ENCODE results near the gene PREPL. TPM values are rescaled to one million over a fixed set of nuclear protein-coding genes. Genes with fewer than 3 reads are reported as not detected.

Gene PREPL
- total and polyA plus RNA-seq, 2 experiments from 2014 or later = 16.5 to 49.0 TPM

GRCh38 chr2:44296653-44297052 is 64.6 kb downstream of the PREPL start (continued):
- TF ChIP-seq EZH2 (IDR thresholded peaks at IDR 0.05; ENCODE audit: low read depth, unreplicated experiment) (no peak), EZH2phosphoT487 (IDR thresholded peaks at IDR 0.05; ENCODE audit: unreplicated experiment) (no peak), STAT1 (IDR thresholded peaks at IDR 0.05; ENCODE audit: unreplicated experiment) (no peak), CREB1 (CRISPR knock-in tag; IDR thresholded peaks at IDR 0.05; ENCODE audit: low read depth) (no peak), POLR2AphosphoS5 (IDR thresholded peaks at IDR 0.05; ENCODE audit: low read depth) (no peak), CTCF (conservative IDR thresholded peaks at IDR 0.05; ENCODE audit: low read depth in 2 of 2) (no peak), JUNB (IDR thresholded peaks at IDR 0.05; ENCODE audit: unreplicated experiment) (no peak), ZNF331 (CRISPR knock-in tag; IDR thresholded peaks at IDR 0.05; ENCODE audit: low read depth) (no peak), ETS1 (IDR thresholded peaks at IDR 0.05) (no peak)

- no peaks in the 10 kb centered on the region for H3K9me3 Mint-ChIP-seq
- Histone ChIP-seq H3K4me2 (no peak overlapping the region), H4K20me1 (replicated peaks; ENCODE audit: insufficient read depth) (no peaks in the 10 kb centered on the region), H3K36me3 (ENCODE audit: insufficient read depth) (no peaks in the 10 kb centered on the region), H3K4me3 (no peak overlapping the region), H3K4me1 (ENCODE audit: insufficient read depth) (0 out of 2 replicates have a peak, but pooled peaks cover 7% of the 10 kb centered on the region), H3K27ac (ENCODE audit: low read depth) (no peak overlapping the region), H3K79me2 (replicated peaks; ENCODE audit: insufficient read depth) (no peaks in the 10 kb centered on the region), H3K9me2 (ENCODE audit: insufficient read depth) (no peaks in the 10 kb centered on the region; the same call in 1 of the 2 replicates), H2AFZ (no peak overlapping the region; the same call in 1 of the 2 replicates), H3F3A (replicated peaks; ENCODE audit: low read depth) (no peaks in the 10 kb centered on the region), H3K27me3 (ENCODE audit: insufficient read depth) (no peaks in the 10 kb centered on the region)
- peaks cover 4% of the 10 kb centered on the region for H3K27me3 Mint-ChIP-seq (ENCODE audit: insufficient read depth, low read depth, poor library complexity)
- no peak overlapping the region for H3K4me3 Mint-ChIP-seq
- ATAC-seq (peak; percentile 77), DNase-seq (ENCODE audit: low spot score) (peak; percentile 66)
- H3K27ac Mint-ChIP-seq = peak overlapping the region; percentile 44; the same call in 1 of the 2 replicates
- H3K4me1 Mint-ChIP-seq = peaks cover 21% of the 10 kb centered on the region
- no peaks in the 10 kb centered on the region for H3K36me3 Mint-ChIP-seq (ENCODE audit: low read depth)
- TF ChIP-seq CTCF (conservative IDR thresholded peaks at IDR 0.05; ENCODE audit: low read depth in 2 of 2) (peak; percentile 63 to 77), ETS1 (IDR thresholded peaks at IDR 0.05) (no peak), NANOG (IDR thresholded peaks at IDR 0.05; ENCODE audit: borderline replicate concordance) (no peak), ZNF114 (CRISPR knock-in tag; IDR thresholded peaks at IDR 0.05) (no peak), CREB1 (CRISPR knock-in tag; IDR thresholded peaks at IDR 0.05; ENCODE audit: low read depth) (no peak), ZNF331 (CRISPR knock-in tag; IDR thresholded peaks at IDR 0.05; ENCODE audit: low read depth) (no peak)
Measured at GRCh38 chr2:44295633-44296359, 65.5 kb downstream of the PREPL start.
